HG03097 (cell line): Measurements from ENCODE around the gene HOOK2.
A peak's percentile ranks its signal among the peaks of the same experiment; 100 is the strongest.

ENCODE experiments used
- ATAC-seq: cut with Tn5 transposase; IDR thresholded peaks from one replicate; pipeline ENCODE4 v1.9.1; 2021; ENCODE audit not compliant: unreplicated experiment, low FRiP score

Gene HOOK2

DNA sequence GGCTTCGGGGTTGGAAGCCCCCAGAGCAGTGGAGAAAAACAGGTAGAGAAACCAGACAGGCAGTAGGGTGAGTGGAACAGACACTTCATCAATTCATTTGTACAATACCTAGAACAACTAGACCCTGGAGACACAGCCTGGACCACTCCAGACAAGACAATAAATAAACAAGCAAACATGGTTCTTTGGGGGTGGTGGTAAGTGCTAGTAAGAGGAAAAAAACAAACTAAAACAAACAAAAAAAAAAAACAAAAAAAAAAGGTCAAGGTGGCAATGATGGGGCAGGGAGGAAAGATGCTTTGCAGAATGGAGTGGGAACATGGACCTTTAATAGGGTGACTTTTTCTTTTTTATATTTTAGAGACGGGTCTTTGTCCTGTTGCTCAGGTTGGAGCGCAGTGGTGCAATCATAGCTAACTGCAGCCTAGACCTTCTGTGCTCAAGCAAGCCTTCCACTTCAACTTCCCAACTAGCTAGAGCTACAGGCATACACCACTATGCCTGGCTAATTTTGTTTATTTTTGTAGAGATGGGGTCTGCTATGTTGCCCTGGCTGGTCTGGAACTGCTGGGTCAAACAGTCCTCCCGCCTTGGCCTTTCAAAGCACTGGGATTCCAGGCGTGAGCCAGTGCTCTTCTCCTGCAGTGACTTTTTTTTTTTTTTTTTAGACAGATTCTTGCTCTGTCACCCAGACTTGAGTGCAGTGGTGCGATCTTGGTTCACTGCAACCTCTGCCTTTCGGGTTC, 19.0 kb upstream of the HOOK2 start:
- no peak for ATAC-seq

GRCh38 chr19:12793290-12794195, 18.2 kb upstream of the HOOK2 start:
- ATAC-seq, result peak; percentile 33

GRCh38 chr19:12792853-12793289, 17.5 kb upstream of the HOOK2 start:
- no peak for ATAC-seq

DNA sequence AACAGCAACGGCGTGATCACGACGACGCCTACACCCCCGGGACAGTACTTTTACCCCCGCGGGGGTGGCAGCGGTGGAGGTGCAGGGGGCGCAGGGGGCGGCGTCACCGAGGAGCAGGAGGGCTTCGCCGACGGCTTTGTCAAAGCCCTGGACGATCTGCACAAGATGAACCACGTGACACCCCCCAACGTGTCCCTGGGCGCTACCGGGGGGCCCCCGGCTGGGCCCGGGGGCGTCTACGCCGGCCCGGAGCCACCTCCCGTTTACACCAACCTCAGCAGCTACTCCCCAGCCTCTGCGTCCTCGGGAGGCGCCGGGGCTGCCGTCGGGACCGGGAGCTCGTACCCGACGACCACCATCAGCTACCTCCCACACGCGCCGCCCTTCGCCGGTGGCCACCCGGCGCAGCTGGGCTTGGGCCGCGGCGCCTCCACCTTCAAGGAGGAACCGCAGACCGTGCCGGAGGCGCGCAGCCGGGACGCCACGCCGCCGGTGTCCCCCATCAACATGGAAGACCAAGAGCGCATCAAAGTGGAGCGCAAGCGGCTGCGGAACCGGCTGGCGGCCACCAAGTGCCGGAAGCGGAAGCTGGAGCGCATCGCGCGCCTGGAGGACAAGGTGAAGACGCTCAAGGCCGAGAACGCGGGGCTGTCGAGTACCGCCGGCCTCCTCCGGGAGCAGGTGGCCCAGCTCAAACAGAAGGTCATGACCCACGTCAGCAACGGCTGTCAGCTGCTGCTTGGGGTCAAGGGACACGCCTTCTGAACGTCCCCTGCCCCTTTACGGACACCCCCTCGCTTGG, 16.9 kb upstream of the HOOK2 start:
- ATAC-seq, result no peak

DNA sequence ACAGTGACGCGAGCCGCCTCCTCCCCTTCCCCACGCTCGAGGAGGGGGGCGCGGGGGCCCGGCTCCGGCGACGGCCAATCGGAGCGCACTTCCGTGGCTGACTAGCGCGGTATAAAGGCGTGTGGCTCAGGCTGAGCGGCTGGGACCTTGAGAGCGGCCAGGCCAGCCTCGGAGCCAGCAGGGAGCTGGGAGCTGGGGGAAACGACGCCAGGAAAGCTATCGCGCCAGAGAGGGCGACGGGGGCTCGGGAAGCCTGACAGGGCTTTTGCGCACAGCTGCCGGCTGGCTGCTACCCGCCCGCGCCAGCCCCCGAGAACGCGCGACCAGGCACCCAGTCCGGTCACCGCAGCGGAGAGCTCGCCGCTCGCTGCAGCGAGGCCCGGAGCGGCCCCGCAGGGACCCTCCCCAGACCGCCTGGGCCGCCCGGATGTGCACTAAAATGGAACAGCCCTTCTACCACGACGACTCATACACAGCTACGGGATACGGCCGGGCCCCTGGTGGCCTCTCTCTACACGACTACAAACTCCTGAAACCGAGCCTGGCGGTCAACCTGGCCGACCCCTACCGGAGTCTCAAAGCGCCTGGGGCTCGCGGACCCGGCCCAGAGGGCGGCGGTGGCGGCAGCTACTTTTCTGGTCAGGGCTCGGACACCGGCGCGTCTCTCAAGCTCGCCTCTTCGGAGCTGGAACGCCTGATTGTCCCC, 16.1 kb upstream of the HOOK2 start, which contains the start of gene JUNB:
Gene JUNB, plus strand, starts transcription at position 142 of the 706 bp plus-strand sequence. Its CDS starts 286 bp downstream, at position 428.
- peak; percentile 32 for ATAC-seq

GRCh38 chr19:12790628-12791344, 15.4 kb upstream of the HOOK2 start:
- ATAC-seq, result no peak

DNA sequence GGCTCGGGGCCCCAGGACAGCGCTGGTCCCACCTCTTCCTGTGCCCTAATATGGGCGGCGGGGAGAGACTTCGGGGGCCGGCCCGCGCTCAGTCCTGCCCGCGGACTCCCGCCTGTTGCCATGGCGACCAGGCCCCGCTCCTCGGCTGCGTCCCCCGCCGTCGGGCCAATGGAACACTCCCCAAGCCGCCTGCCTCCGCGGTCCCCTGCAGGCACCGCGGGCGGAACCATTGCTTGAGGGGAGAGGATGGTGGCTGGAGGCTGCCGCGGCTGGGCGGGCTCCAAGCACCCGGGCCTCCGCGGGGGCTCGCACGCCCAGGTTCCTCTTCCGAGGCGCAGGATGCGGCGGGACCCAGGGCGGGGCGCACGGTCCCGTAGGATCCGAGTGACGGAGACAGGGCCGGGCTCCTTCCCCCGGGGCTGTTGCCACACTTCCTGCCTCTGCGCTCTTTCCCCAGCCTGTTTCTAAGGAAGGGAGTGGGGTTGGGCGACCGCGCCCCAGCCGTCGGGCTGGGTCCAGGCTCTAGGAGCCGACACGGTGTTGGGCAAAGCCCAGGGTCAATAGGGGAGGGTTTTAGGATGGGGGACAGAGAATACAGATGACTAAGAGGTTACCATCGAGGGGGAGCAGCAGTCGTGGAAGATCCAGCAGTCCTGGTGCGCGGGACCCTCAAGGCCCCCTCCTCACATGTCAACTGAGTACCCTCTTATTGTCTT, 14.7 kb upstream of the HOOK2 start:
- ATAC-seq, result peak; percentile 29

DNA sequence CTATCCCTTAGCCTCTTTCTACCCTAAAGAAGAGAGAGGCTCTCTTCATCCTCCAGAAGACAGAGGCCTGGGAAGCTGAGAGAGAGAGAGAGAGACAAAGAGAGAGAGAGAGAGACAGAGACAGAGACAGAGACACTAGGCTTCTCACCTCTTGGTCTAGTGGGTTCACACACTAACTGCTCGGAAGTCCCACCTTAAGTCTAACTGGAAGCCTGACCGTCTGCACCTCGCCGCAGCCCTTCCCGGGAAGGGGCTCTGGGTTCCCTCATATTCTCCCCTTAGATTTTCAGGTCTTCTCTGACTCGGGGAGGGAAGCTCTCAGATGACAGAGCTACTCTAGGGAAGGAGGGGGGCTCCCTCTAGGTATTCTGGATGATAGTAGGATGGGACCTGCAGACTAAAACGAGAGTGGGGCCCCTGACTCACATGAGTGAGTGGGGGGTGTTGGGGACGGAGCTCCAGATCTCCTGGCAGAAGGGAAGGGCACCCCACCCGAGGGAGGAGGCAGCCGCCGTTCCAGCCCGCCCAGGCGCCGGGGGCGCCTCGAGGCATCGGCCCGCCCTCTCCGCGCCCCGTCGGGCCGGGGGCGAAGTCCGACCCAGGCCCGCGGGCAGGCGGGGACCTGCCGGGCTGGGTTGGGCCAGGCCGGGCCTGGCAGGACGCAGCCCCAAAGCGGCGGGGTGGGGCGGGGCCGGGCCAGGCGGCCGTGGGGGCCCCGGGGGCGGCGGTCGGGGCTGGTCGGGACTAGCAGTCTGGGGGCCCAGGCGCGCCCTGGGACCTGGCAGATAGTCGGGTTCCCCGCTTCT, 13.9 kb upstream of the HOOK2 start:
- ATAC-seq, result no peak

- ATAC-seq, result no peak
Measured at GRCh38 chr19:12788682-12789097, 13.3 kb upstream of the HOOK2 start.

DNA sequence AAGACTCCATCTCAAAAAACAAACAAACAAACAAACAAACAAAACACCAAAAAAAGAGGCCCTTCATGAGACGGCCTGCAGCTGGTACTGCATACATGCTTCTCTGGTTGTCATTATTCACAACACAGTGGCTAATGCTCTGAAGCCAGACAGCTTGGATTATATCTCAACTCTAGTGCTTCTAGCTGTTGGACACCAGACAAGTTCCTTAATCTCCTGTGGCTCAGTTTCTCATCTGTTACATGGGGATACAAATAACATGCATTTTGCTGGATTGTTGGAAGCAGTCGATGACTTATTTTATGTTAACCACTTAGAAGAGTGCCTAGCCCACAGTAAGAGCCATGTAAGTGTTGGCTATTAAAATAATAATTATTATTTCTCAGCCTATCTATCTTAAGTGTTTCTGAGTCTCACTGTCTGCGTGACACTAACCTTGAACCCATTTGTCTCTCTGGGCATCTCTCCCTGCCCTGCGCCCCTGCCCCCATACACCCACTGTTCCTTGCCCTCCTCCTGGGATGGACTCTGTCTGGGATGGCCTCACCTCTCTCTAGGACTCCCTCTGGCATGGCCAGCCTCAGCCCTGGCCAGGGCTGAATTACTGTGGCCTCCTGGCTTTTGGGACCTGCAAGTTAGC, 12.8 kb upstream of the HOOK2 start:
- no peak for ATAC-seq

GRCh38 chr19:12787458-12787857, 12.1 kb upstream of the HOOK2 start:
- ATAC-seq, result no peak

DNA sequence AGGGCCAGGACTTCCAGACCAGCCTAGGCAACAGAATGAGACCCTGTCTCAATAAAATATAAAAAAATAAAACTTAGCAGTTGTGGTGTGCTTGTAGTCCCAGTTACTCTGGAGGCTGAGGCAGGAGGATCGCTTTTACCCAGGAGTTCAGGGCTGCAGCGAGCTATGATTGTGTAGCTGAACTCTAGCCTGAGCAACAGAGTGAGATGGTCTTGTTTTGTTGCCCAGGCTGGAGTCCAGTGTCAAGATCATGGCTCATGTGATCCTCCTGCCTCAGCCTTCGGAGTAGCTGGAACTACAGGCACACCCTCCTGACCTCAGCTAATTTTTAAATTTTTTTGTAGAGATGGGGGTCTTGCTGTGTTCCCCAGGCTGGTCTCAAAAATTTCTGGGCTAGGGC, 11.6 kb upstream of the HOOK2 start:
- ATAC-seq, result no peak

DNA sequence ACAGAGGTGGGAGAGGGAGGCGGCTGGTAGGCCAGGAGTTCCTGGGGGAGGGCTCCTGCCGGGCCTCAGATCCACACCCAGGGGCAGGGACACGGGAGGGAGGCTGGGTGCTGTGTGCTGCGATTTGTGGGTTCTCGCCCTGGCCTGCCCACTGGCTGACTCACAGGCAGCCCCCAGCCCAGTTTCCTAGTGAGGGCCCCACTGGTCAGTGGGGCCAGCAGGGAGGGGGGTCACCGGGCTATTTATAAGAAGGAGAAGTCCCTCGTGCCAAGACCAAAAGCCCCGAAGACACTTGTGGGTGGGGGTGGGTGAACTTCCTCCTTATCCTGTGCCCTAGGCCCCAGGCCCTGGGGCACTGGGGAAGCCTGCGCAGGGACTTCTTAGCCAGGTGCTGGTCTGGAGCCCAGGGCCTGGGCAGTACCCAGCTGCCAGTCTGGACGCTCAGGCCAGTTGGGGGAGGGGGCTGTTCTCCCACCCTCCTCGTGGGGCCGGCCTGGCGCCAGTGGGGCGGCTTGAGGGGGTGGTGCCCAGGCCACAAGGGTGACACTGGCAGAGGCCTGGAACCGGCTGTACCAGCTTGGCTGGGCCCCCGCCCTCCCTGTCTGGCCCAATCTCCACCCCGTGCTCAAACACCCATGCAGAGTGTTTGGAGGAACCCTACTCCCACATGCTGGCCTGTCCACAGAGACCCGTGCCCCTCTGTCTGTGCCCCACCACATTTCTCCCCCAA, 11.0 kb upstream of the HOOK2 start:
- ATAC-seq, result no peak

- ATAC-seq, result no peak
Measured at GRCh38 chr19:12785431-12786031, 10.2 kb upstream of the HOOK2 start.

GRCh38 chr19:12784871-12785430, 9.6 kb upstream of the HOOK2 start:
- no peak for ATAC-seq

DNA sequence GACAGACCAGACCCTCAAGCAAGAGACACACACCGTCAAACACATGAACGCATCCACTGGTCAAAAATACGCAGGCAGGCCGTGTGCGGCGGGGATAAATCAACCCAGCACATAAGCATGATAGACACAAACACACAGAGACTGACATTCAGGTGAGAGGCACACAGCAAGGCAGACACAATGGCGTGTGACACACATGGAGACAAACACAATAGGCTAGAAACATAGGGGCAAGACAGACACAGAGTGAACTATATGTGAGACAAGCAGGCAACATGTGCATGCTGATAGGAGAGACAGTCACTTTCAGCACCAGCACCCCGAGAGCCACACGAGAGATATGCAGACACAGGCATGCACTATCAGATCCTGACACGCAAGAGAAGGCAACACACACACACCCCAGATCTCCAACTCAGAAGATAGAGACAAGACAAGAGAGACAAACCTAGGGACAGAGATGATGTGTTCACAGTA, 9.1 kb upstream of the HOOK2 start:
- ATAC-seq, result no peak
